Smooth muscle cell (in vitro differentiated cells): ENCODE data around the gene AKAP12. TPM values are rescaled to one million over a fixed set of nuclear protein-coding genes. Genes with fewer than 3 reads are reported as not detected.

Source experiments
- DNase-seq: peaks from one replicate; lab custom pipeline; 2025; ENCODE audit not compliant: unreplicated experiment; lab: John Stamatoyannopoulos, UW
- H2AFZ ChIP-seq: fragments of 200-600 bp; sonication (generic); 2 replicates; pipeline ENCODE4 v1.6.0; 2016; ENCODE audit warnings: antibody characterized with exemption, low read depth, mild to moderate bottlenecking
- H3F3A ChIP-seq: fragments of 200-600 bp; sonication (generic); 2 replicates; pipeline ENCODE4 v1.6.0; 2017; ENCODE audit warnings: antibody characterized with exemption, low read depth
- H3K27ac ChIP-seq: fragments of 200-600 bp; sonication (generic); 2 replicates; pipeline ENCODE4 v1.5.1; 2016; ENCODE audit warnings: low read depth, mild to moderate bottlenecking
- H3K27me3 ChIP-seq: fragments of 200-600 bp; sonication (generic); 2 replicates; pipeline ENCODE4 v1.6.1; 2016; ENCODE audit warnings: low read depth, mild to moderate bottlenecking
- H3K36me3 ChIP-seq: fragments of 200-600 bp; sonication (generic); 2 replicates; pipeline ENCODE4 v1.5.1; 2016; ENCODE audit warnings: low read depth
- H3K4me1 ChIP-seq: fragments of 200-600 bp; sonication (generic); 2 replicates; pipeline ENCODE4 v1.5.1; 2016; ENCODE audit warnings: low read depth
- H3K4me2 ChIP-seq: fragments of 200-600 bp; sonication (generic); 2 replicates; pipeline ENCODE4 v1.6.0; 2016; ENCODE audit warnings: mild to moderate bottlenecking
- H3K4me3 ChIP-seq: fragments of 200-600 bp; sonication (generic); 2 replicates; pipeline ENCODE4 v1.5.1; 2016; ENCODE audit warnings: mild to moderate bottlenecking
- H3K79me2 ChIP-seq: fragments of 200-600 bp; sonication (generic); 2 replicates; pipeline ENCODE4 v1.6.0; 2016; ENCODE audit warnings: low read depth, mild to moderate bottlenecking
- H3K9ac ChIP-seq: fragments of 200-600 bp; sonication (generic); 2 replicates; pipeline ENCODE4 v1.6.0; 2016; ENCODE audit warnings: low read depth
- H3K9me3 ChIP-seq: fragments of 200-600 bp; sonication (generic); replicated peaks from 2 replicates; pipeline ENCODE4 v1.5.1; 2016; ENCODE audit warnings: low read depth
- H4K20me1 ChIP-seq: fragments of 200-600 bp; sonication (generic); 2 replicates; pipeline ENCODE4 v1.6.0; 2016; ENCODE audit warnings: low read depth
- CTCF ChIP-seq: fragments of 200-600 bp; sonication (generic); IDR thresholded peaks from 2 replicates; pipeline ENCODE4 v1.5.1; 2017; ENCODE audit warnings: borderline replicate concordance, mild to moderate bottlenecking, antibody characterized with exemption; ENCODE audit not compliant: insufficient read depth, poor library complexity, severe bottlenecking
- WGBS: methylation state at CpG from one replicate; pipeline ENCODE4 v1.1.7; 2016; ENCODE audit warnings: low lambda C conversion rate; 5-methylcytosine and 5-hydroxymethylcytosine counted together
- polyA plus RNA-seq: library from polyadenylated mRNA; unstranded; fragments of >200 nt; fragmentation: Nextera tagmentation; extraction: Ambion mirVana; gene quantifications from 2 replicates; pipeline ENCODE4 v1.2.1, GENCODE V29; 2016
- total RNA-seq: library from RNA; depleted of rRNA; stranded (reverse); fragments of >200 nt; gene quantifications from 2 replicates; pipeline ENCODE4 v1.2.3, GENCODE V29; 2014

Gene AKAP12
- total and polyA plus RNA-seq, 2 experiments from 2014 or later: 10.7 to 13.3 TPM

- peaks cover 8% of the 10 kb centered on the region for H3K4me1 ChIP-seq
- peaks cover 24% of the 10 kb centered on the region for H3K79me2 ChIP-seq
- no peak overlapping the region for H3K4me3 ChIP-seq
- no peaks in the 10 kb centered on the region for H4K20me1 ChIP-seq
- no peaks in the 10 kb centered on the region for H3K9me3 ChIP-seq
- no peak overlapping the region for H3K27ac ChIP-seq
- no peak overlapping the region for H2AFZ ChIP-seq
- no peak overlapping the region for H3K9ac ChIP-seq
- 70% methylated on average over 5 of the region's 5 CpGs for WGBS
- no peaks in the 10 kb centered on the region for H3K27me3 ChIP-seq
- H3F3A ChIP-seq: peaks cover 8% of the 10 kb centered on the region
- no peak overlapping the region for H3K4me2 ChIP-seq
- no peak for DNase-seq
- H3K36me3 ChIP-seq: no peaks in the 10 kb centered on the region
- no peak for TF ChIP-seq CTCF
These were observed 132.4 kb downstream of the AKAP12 start for GRCh38 chr6:151372164-151372563.

GRCh38 chr6:151374036-151374683 lies 134.4 kb downstream of the AKAP12 start:
- Histone ChIP-seq H3K9ac (peak overlapping the region; percentile 51), H3K27me3 (no peaks in the 10 kb centered on the region), H3K9me3 (no peaks in the 10 kb centered on the region), H4K20me1 (no peaks in the 10 kb centered on the region), H3K79me2 (peaks cover 44% of the 10 kb centered on the region), H3K4me3 (no peak overlapping the region), H2AFZ (peak overlapping the region; percentile 38), H3K4me1 (peaks cover 8% of the 10 kb centered on the region), H3K36me3 (no peaks in the 10 kb centered on the region), H3F3A (peaks cover 8% of the 10 kb centered on the region), H3K4me2 (peak overlapping the region; percentile 83), H3K27ac (peak overlapping the region; percentile 92)
- TF ChIP-seq CTCF: no peak
- no peak for DNase-seq
- WGBS: 77% methylated on average over 5 of the region's 5 CpGs

- Histone ChIP-seq H2AFZ (no peak overlapping the region), H3K27me3 (no peaks in the 10 kb centered on the region), H3K4me1 (peaks cover 12% of the 10 kb centered on the region), H3F3A (peaks cover 14% of the 10 kb centered on the region), H4K20me1 (no peaks in the 10 kb centered on the region), H3K9me3 (no peaks in the 10 kb centered on the region), H3K9ac (no peak overlapping the region), H3K4me3 (no peak overlapping the region), H3K79me2 (peaks cover 56% of the 10 kb centered on the region), H3K36me3 (no peaks in the 10 kb centered on the region), H3K27ac (peak overlapping the region; percentile 92), H3K4me2 (no peak overlapping the region)
- no peak for DNase-seq
- 98% methylated on average over 2 of the region's 2 CpGs for WGBS
- no peak for TF ChIP-seq CTCF
These were observed 136.1 kb downstream of the AKAP12 start for GRCh38 chr6:151375833-151376232.

GRCh38 chr6:151376440-151376839 lies 136.7 kb downstream of the AKAP12 start:
- no peak overlapping the region for H3K9ac ChIP-seq
- no peaks in the 10 kb centered on the region for H4K20me1 ChIP-seq
- no peak overlapping the region for H3K4me2 ChIP-seq
- H2AFZ ChIP-seq: no peak overlapping the region
- peaks cover 57% of the 10 kb centered on the region for H3K79me2 ChIP-seq
- WGBS: 95% methylated on average over 1 of the region's 1 CpG
- H3K4me1 ChIP-seq: peaks cover 12% of the 10 kb centered on the region
- no peaks in the 10 kb centered on the region for H3K9me3 ChIP-seq
- no peak overlapping the region for H3K27ac ChIP-seq
- no peaks in the 10 kb centered on the region for H3K27me3 ChIP-seq
- no peak for TF ChIP-seq CTCF
- no peak overlapping the region for H3K4me3 ChIP-seq
- no peak for DNase-seq
- H3F3A ChIP-seq: peaks cover 14% of the 10 kb centered on the region
- H3K36me3 ChIP-seq: no peaks in the 10 kb centered on the region
